Measurements from ENCODE around the gene PDPN. TPM values are rescaled to one million over a fixed set of nuclear protein-coding genes. Genes with fewer than 3 reads are reported as not detected.

The PDPN gene
- total and polyA plus RNA-seq, 9 of the 15 experiments (the other 6 are each of a cell fraction or from before 2014, with no cell fraction given), result 0.11 TPM; not detected in 8

- FAIRE-seq (no peak), ATAC-seq (no peak), DNase-seq (ENCODE audit: extremely low read depth in 1 of 4, low spot score in 3 of 4) (no peak)
- Histone ChIP-seq H3K4me1 (replicated peaks in 1 of 2; ENCODE audit: control insufficient read depth in 2 of 2, insufficient read depth in 2 of 2, low read length in 2 of 2) (no peaks in the 10 kb centered on the region), H3K9ac (ENCODE audit: insufficient read depth in 1 of 2, low read depth in 2 of 2, low read length in 2 of 2) (no peak overlapping the region), H3K79me2 (ENCODE audit: control insufficient read depth, insufficient read depth, low read length) (no peaks in the 10 kb centered on the region), H3K9me3 (replicated peaks; ENCODE audit: control insufficient read depth, insufficient read depth, low read depth, low read length) (no peaks in the 10 kb centered on the region), H3K36me3 (ENCODE audit: control insufficient read depth, insufficient read depth, low read length) (no peaks in the 10 kb centered on the region), H3K4me3 (no peak overlapping the region), H2AFZ (ENCODE audit: low read depth, low read length) (no peak overlapping the region), H3K27ac (ENCODE audit: extremely low read depth, low read depth, low read length) (no peak overlapping the region), H3K4me2 (ENCODE audit: insufficient read depth, low read length) (no peak overlapping the region), H3K27me3 (ENCODE audit: control insufficient read depth in 2 of 2, insufficient read depth in 2 of 2, low read length in 2 of 2) (peaks cover 0 to 33% of the 10 kb centered on the region in 2 experiments; a peak in 2 of 5 replicates), H3K9me1 (ENCODE audit: control insufficient read depth, insufficient read depth, low read length) (no peaks in the 10 kb centered on the region), H4K20me1 (replicated peaks; ENCODE audit: control insufficient read depth, insufficient read depth, low read length) (no peaks in the 10 kb centered on the region)
- in situ Hi-C loops (cut with MboI), result no loop called here
- intact Hi-C loops (cut with micrococcal nuclease), result no loop called here
- CTCF ChIA-PET (ENCODE audit: low intra/inter-chr PET ratio), result interaction anchor here (0.6 kb wide), 1 partner anchor 87 kb away, joined by 4 read pairs; no protein-coding TSS in a partner anchor
- no TSS peak for BruUV-seq (replicated peaks)
- POLR2A ChIA-PET, result no interaction called here
- TF ChIP-seq, protein P1, sequence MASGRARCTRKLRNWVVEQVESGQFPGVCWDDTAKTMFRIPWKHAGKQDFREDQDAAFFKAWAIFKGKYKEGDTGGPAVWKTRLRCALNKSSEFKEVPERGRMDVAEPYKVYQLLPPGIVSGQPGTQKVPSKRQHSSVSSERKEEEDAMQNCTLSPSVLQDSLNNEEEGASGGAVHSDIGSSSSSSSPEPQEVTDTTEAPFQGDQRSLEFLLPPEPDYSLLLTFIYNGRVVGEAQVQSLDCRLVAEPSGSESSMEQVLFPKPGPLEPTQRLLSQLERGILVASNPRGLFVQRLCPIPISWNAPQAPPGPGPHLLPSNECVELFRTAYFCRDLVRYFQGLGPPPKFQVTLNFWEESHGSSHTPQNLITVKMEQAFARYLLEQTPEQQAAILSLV (tag; IDR thresholded peaks at IDR 0.05), result no peak
- no peak for TF ChIP-seq ZBTB11 (CRISPR knock-in tag; IDR thresholded peaks at IDR 0.05)
- no peak for TF ChIP-seq MYC (IDR thresholded peaks at IDR 0.05; ENCODE audit: low read depth, low read length)
- no peak for TF ChIP-seq MYC (CRISPR knock-in tag; IDR thresholded peaks at IDR 0.05; ENCODE audit: borderline replicate concordance, low read depth)
- TF ChIP-seq ZNF695 (CRISPR knock-in tag; IDR thresholded peaks at IDR 0.05), result no peak
- TF ChIP-seq ZNF609 (CRISPR knock-in tag; IDR thresholded peaks at IDR 0.05; ENCODE audit: borderline replicate concordance), result no peak
- TF ChIP-seq, protein P2, sequence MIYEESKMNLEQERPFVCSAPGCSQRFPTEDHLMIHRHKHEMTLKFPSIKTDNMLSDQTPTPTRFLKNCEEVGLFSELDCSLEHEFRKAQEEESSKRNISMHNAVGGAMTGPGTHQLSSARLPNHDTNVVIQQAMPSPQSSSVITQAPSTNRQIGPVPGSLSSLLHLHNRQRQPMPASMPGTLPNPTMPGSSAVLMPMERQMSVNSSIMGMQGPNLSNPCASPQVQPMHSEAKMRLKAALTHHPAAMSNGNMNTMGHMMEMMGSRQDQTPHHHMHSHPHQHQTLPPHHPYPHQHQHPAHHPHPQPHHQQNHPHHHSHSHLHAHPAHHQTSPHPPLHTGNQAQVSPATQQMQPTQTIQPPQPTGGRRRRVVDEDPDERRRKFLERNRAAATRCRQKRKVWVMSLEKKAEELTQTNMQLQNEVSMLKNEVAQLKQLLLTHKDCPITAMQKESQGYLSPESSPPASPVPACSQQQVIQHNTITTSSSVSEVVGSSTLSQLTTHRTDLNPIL (CRISPR knock-in tag; IDR thresholded peaks at IDR 0.05), result no peak
- TF ChIP-seq ARID2 (IDR thresholded peaks at IDR 0.05), result no peak
- no peak for TF ChIP-seq CHD1 (IDR thresholded peaks at IDR 0.05; ENCODE audit: low read length)
- no peak for TF ChIP-seq ZNF121 (CRISPR knock-in tag; conservative IDR thresholded peaks at IDR 0.05)
- no peak for TF ChIP-seq SMAD3 (CRISPR knock-in tag; conservative IDR thresholded peaks at IDR 0.05)
- TF ChIP-seq SIX5 (IDR thresholded peaks at IDR 0.05; ENCODE audit: borderline replicate concordance in 1 of 2, insufficient read depth in 1 of 2, low read depth in 1 of 2, low read length in 2 of 2), result no peak
These were observed 43.5 kb downstream of the PDPN start for GRCh38 chr1:13627127-13627526.

Measured in K562 (cell line).